Amniotic stem cell (primary cell): Measurements from ENCODE around the gene SIRPA.

Source experiments
- DNase-seq: peaks from one replicate; lab custom pipeline; 2025; lab: John Stamatoyannopoulos, UW

Gene SIRPA

DNA sequence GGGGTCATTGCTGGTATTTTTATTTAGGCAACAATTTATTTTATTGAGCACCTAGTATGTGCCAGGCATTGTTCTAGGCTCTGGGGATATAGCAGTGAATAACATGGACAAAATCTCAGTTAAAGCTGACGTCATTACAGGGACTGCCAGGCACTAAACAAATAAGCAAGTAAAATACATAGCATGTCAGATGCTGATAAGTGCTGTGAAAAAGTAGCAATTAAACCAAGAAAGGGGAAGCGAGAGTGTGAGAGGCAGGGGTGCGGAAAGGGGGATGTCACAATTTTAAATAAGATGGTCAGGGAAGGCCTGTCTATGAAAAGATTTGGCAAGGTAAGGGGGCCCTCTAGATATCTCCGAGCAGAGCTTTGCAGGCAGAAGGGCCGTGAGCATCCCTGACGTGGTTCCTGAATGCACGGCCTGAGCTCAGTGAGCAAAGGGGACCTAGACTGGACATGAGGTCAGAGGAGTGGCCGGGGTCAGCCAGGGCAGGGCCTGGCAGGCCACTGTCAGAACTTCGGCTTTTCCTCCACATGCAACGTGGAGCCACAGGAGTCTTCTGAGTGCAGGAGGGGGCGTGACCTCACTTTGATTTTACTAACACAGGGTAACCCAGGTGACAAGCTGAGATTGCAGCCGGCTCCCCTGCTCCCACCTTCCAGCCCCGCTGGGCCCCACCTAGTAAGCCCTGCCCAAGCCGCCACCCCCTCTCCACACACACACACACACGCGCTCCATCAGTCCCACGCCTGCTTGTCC is 24.2 kb upstream of the SIRPA start:
- no peak for DNase-seq

GRCh38 chr20:1871807-1872458 is 23.3 kb upstream of the SIRPA start:
- DNase-seq: no peak

DNA sequence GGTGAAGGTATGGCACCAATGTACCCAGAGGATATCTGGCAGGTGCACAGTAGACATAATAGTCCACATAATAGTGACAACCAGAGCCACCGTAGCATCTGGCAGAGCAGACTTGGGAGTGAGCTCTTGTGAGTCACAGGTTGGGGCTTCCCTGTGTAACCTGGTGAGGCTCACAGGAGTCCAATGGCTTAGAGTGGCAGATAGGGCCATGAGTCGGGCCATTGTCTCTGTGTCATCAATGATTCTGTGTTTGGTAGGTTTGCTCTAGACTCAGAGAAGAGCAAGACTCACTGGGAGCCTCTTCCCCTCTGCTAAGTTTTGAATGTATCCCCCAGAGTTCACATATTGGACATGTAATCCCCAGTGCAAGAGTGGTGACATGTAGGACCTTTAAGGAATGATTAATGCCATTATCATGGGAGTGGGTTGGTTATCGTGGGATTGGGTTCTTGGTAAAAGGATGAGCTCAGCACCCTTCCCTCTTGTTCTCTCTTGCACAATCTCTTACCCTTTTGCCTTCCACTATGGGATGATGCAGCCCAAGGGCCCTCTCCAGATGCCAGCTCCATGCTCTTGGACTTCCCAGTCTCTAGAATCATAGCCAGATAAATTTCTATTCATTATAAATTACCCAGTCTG is 22.6 kb upstream of the SIRPA start:
- no peak for DNase-seq

DNA sequence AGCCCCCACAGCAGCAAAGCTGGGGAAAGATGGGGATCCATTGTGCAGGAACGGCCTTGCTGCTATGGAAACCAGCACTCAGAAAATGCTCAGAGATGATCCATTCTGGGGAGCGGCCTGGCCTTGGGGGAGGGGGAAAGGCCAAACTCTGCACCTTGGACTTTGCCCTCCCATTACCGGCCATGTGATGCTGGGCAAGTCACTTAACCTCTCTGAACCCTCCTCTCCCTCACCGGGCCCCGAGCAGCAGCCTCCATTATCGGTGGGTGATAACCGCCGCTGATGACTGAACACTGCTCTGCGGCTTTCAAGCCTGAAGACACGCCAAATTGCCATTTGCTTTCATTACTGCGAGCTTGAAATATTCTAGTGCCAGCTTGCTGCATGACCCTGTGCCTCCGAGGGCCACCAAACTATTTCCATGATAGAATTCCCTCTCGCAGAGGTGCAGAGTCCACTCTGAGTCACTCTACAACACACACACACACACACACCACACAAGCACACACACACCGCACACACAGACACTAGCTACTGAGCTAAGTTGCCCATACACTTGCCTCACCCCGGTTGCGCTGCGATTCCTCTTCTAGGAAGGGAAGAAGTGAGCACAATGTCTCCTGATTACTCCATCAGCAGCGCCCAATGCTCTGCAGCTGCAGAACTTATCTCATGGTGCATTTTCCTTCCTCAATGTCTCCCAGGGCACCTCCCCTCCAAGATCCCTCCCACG is 20.6 kb upstream of the SIRPA start:
- DNase-seq: no peak

- no peak for DNase-seq
Observed at GRCh38 chr20:1875183-1875554, 20.0 kb upstream of the SIRPA start.

GRCh38 chr20:1875762-1876161 is 19.4 kb upstream of the SIRPA start:
- DNase-seq: no peak

DNA sequence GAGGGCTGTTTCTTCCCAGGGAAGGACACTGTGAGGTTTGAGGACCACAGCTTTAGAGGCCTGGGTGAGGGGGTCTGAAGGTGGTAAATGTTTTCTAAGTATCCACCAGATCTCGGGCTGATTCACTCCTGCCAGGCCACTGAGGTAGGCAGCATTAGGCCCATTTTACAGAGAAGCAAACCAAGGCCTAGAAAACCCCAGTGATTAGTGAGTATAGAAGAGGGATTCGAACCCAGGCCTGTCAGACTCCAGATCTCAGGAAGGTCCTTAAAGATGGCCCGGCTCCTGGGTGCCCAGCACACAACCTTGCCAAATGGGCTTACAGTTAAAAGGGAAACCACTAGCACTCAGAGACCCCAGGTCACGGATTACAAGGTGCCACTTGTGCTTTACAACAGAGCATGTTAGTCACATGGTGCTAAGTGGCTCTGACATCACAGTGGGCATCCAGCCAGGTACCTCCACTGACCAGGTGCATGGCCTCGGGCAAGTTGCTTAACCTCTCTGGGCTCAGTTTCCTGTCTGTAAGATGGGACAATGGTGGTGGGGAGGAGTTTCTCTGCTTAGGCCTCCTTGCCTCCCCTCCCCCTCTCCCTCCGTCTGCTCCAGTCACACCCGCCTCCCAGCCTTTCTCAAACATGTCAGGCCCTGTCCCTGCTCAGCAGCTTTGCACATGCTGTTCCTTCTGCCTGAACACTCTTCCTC is 18.8 kb upstream of the SIRPA start:
- DNase-seq: no peak

- peak; percentile 28 for DNase-seq
Observed at GRCh38 chr20:1876975-1877608, 18.1 kb upstream of the SIRPA start.

DNA sequence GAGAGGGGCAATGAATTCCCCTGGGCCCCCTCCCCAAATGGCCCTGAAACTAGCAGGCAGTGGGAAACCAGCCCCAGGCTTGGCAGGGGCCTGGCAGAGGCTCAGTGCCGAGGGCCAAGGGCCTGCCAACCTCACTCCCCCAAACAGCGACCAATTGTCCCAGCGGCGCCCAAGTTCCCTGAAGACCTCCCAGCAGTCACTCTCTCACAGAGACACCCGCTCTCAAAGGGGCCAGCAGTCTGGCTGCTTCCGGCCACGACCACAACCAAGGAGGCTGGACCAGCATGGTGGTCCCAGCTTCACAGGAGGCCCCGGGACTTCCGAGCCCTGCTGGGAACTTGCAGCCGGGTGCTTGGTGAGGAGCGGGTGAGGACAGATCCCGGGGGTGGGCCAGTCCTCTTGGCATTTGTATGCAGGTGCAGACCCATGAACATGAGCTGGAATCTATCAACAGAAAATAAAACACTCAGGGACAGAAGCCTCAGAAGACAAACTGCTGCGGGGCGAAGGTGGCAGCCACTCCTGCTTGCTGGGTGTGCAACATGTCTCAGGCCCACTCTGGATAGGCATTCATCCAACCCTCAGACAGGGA is 17.5 kb upstream of the SIRPA start:
- no peak for DNase-seq

- DNase-seq: no peak
Observed at GRCh38 chr20:1879369-1879768, 15.8 kb upstream of the SIRPA start.

GRCh38 chr20:1879934-1880333 is 15.3 kb upstream of the SIRPA start:
- no peak for DNase-seq

GRCh38 chr20:1880529-1881239 is 14.5 kb upstream of the SIRPA start:
- no peak for DNase-seq

DNA sequence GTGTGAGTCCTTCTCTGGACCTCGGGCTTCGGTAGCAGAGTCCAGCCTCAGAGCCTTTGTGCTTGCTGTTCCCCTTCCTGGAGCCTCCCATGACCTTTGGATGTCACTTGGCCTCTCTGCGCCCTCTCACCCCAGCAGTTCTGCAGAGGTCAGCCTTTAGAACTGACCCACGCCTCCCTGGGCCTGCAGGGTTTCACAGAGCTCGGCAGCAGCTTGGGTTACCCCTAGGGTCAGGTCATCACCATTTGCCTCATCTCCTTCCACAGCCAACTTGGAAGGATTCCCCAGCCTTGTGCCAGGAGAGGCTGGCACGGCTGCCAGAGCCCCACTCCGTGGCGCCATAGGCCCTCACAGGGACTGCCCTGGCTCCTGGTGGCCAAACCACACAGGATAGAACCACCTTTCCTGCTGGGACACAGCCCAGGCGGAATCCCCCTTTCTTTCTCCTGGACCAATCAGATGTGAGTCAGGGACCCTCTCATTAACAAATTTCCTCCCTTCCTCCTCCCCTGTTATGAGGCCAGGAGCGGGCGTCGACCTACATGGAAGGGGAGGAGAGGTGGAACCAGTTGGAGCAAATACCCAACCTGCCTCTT is 13.9 kb upstream of the SIRPA start:
- DNase-seq: no peak

- DNase-seq: no peak
Observed at GRCh38 chr20:1882026-1882425, 13.2 kb upstream of the SIRPA start.

DNA sequence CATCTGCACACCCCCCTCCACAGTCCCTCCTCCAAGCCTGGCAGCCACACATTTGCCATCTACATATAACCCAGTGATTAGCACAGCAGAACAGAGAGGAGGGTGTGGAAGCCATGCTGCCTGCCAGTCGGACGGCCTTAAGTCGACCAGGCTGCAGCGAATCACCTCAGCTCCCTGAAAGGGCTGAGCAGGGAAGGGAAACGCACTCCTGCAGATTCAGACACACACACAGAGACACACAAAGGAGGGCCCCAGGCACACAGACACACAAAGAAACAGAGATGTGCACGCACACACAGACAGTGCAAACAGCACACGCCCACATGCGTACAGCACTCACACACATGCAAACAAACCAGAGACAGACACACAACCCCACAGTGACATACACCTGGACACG is 11.2 kb upstream of the SIRPA start:
- no peak for DNase-seq

DNA sequence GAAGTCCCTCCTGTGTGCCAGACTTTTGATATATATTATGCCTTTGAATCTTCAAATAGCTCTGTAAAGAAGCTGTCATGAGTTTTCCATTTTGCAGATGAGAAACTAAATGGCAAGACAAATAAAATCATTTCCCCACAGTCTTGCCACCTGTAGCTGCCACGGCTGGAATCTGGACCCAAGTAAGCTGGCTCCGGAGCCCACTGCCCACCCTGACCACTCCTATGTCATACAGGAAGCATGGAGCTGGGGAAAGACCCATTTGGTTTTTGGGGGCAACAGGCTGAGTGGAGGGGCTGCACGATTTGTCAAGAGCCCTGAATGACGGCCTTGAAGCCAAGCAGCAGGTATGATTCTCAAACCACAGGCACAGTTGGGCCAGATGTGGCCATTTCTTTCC is 10.0 kb upstream of the SIRPA start:
- DNase-seq: no peak

DNA sequence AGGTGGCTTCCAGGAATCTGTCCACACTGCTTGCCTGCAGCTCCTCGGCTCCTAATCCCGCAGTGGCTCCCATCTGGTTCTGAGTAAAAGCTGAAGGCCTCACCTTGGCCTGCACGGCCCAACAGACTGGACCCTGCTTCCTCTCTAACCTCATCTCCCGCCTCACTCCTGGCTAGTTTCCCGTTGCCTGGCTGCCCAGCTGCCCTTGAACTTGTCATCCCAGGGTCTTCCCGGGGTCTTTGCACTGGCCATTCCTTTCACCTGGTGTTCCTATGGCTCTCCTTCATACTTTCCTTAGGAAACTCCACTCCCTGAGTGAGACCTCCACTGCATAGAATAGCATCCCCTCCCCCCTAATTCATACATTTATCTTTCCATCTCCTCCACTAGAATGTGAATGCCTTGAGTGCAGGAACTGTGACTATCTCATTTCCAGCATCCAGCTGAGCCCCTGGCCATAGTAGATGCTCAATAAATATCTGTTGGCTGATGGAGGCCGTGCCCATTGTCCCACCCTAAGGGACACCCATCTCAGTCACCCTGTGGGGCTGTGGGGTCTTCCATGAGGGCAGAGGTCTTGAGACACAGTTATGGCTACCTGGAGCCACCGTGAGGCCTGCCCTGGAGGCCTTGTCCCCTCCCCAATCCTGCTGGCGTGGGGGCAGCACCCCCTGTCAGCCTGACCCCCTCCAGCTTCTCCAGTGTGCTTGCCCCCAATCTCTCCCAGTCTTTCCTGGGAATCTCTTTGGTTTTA is 9.1 kb upstream of the SIRPA start:
- no peak for DNase-seq

- DNase-seq: no peak
Observed at GRCh38 chr20:1887321-1887720, 7.9 kb upstream of the SIRPA start.

GRCh38 chr20:1887756-1888155 is 7.5 kb upstream of the SIRPA start:
- no peak for DNase-seq
